Measurements from ENCODE around the gene TFF2.

Gene TFF2, protein sequence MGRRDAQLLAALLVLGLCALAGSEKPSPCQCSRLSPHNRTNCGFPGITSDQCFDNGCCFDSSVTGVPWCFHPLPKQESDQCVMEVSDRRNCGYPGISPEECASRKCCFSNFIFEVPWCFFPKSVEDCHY

GRCh38 chr21:42350927-42351426 lies at the start of gene TFF2:
Gene TFF2, minus strand, starts transcription at chr21:42350994. Its CDS starts 37 bp downstream, at chr21:42350957.
- Histone ChIP-seq H3K36me3 (ENCODE audit: insufficient read depth, low read depth, low read length) (no peaks in the 10 kb centered on the region), H3K4me3 (ENCODE audit: low read length) (no peak within 1 kb of the TSS), H3K4me1 (ENCODE audit: insufficient read depth, low read length) (no peaks in the 10 kb centered on the region), H3K27me3 (ENCODE audit: insufficient read depth, low read length) (no peaks in the 10 kb centered on the region), H3K9me3 (ENCODE audit: insufficient read depth, low read depth, low read length) (no peaks in the 10 kb centered on the region), H3K9ac (ENCODE audit: low read depth, low read length) (no peak within 1 kb of the TSS), H3K27ac (ENCODE audit: low read length) (no peak within 1 kb of the TSS)

- H3K36me3 ChIP-seq (ENCODE audit: insufficient read depth, low read depth, low read length): no peaks in the 10 kb centered on the region
- H3K27ac ChIP-seq (ENCODE audit: low read length): no peak overlapping the region
- 0 out of 2 replicates have a peak, but pooled peaks cover 2% of the 10 kb centered on the region for H3K4me1 ChIP-seq (ENCODE audit: insufficient read depth, low read length)
- no peaks in the 10 kb centered on the region for H3K9me3 ChIP-seq (ENCODE audit: insufficient read depth, low read depth, low read length)
- H3K27me3 ChIP-seq (ENCODE audit: insufficient read depth, low read length): no peaks in the 10 kb centered on the region
- H3K4me3 ChIP-seq (ENCODE audit: low read length): no peak overlapping the region
- no peak overlapping the region for H3K9ac ChIP-seq (ENCODE audit: low read depth, low read length)
These were observed 49.7 kb upstream of the TFF2 start for GRCh38 chr21:42400525-42400924.

DNA sequence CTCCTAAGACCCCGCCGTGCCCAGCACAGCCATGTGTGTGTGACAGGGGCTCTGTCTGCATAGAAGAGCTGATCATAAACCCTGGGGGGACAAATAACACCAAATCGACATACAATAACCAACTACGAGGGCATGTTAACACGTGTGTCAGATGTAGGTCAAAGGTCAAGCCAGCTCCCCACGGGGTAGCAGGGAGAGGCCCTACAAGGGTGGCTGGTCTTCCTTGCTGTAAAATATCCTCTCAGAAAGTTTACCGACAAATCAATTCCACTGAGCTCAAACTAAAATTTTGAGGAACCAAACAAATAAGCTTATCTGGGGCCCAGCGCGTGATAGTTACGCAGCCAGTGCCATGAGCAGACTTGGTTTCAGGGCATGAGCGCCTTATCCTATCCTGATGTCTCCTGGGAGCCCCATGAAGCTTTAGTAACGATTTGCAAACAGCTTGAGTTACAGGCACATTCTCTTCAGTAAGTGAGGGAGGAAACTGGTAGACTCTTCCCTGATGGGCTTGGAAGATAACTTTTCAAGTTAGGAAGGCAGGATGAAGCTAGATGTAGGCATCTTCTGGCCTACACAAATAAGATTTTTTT lies 47.7 kb upstream of the TFF2 start:
- Histone ChIP-seq H3K9ac (ENCODE audit: low read depth, low read length) (no peak overlapping the region), H3K36me3 (ENCODE audit: insufficient read depth, low read depth, low read length) (no peaks in the 10 kb centered on the region), H3K27me3 (ENCODE audit: insufficient read depth, low read length) (no peaks in the 10 kb centered on the region), H3K4me3 (ENCODE audit: low read length) (no peak overlapping the region), H3K9me3 (ENCODE audit: insufficient read depth, low read depth, low read length) (no peaks in the 10 kb centered on the region), H3K4me1 (ENCODE audit: insufficient read depth, low read length) (0 out of 2 replicates have a peak, but pooled peaks cover 2% of the 10 kb centered on the region), H3K27ac (ENCODE audit: low read length) (no peak overlapping the region)

- Histone ChIP-seq H3K4me3 (ENCODE audit: low read length) (no peak overlapping the region), H3K27ac (ENCODE audit: low read length) (no peak overlapping the region), H3K9ac (ENCODE audit: low read depth, low read length) (no peak overlapping the region), H3K4me1 (ENCODE audit: insufficient read depth, low read length) (0 out of 2 replicates have a peak, but pooled peaks cover 2% of the 10 kb centered on the region), H3K9me3 (ENCODE audit: insufficient read depth, low read depth, low read length) (no peaks in the 10 kb centered on the region), H3K36me3 (ENCODE audit: insufficient read depth, low read depth, low read length) (no peaks in the 10 kb centered on the region), H3K27me3 (ENCODE audit: insufficient read depth, low read length) (no peaks in the 10 kb centered on the region)
These were observed 47.1 kb upstream of the TFF2 start for GRCh38 chr21:42397746-42398394.

- no peaks in the 10 kb centered on the region for H3K9me3 ChIP-seq (ENCODE audit: insufficient read depth, low read depth, low read length)
- no peak overlapping the region for H3K4me3 ChIP-seq (ENCODE audit: low read length)
- 0 out of 2 replicates have a peak, but pooled peaks cover 2% of the 10 kb centered on the region for H3K4me1 ChIP-seq (ENCODE audit: insufficient read depth, low read length)
- no peaks in the 10 kb centered on the region for H3K36me3 ChIP-seq (ENCODE audit: insufficient read depth, low read depth, low read length)
- H3K27me3 ChIP-seq (ENCODE audit: insufficient read depth, low read length): no peaks in the 10 kb centered on the region
- no peak overlapping the region for H3K27ac ChIP-seq (ENCODE audit: low read length)
- no peak overlapping the region for H3K9ac ChIP-seq (ENCODE audit: low read depth, low read length)
These were observed 46.3 kb upstream of the TFF2 start for GRCh38 chr21:42396799-42397745.

GRCh38 chr21:42395905-42396651 lies 45.3 kb upstream of the TFF2 start, which contains the start of gene TMPRSS3:
Gene TMPRSS3, minus strand, starts transcription at chr21:42396052. Its CDS starts 635 bp downstream, at chr21:42395417.
- Histone ChIP-seq H3K27me3 (ENCODE audit: insufficient read depth, low read length) (no peaks in the 10 kb centered on the region), H3K4me3 (ENCODE audit: low read length) (no peak within 1 kb of the TSS), H3K9me3 (ENCODE audit: insufficient read depth, low read depth, low read length) (no peaks in the 10 kb centered on the region), H3K27ac (ENCODE audit: low read length) (no peak within 1 kb of the TSS), H3K4me1 (ENCODE audit: insufficient read depth, low read length) (0 out of 2 replicates have a peak, but pooled peaks cover 2% of the 10 kb centered on the region), H3K9ac (ENCODE audit: low read depth, low read length) (no peak within 1 kb of the TSS), H3K36me3 (ENCODE audit: insufficient read depth, low read depth, low read length) (no peaks in the 10 kb centered on the region)

GRCh38 chr21:42395302-42395701 lies 44.5 kb upstream of the TFF2 start:
- Histone ChIP-seq H3K4me3 (ENCODE audit: low read length) (no peak overlapping the region), H3K27ac (ENCODE audit: low read length) (no peak overlapping the region), H3K27me3 (ENCODE audit: insufficient read depth, low read length) (no peaks in the 10 kb centered on the region)

GRCh38 chr21:42393443-42393950 lies 42.7 kb upstream of the TFF2 start:
- no peak overlapping the region for H3K4me3 ChIP-seq (ENCODE audit: low read length)

More at GRCh38 chr21:42395302-42395701, 44.5 kb upstream of the TFF2 start:
- no peak overlapping the region for H3K9ac ChIP-seq (ENCODE audit: low read depth, low read length)
- no peaks in the 10 kb centered on the region for H3K9me3 ChIP-seq (ENCODE audit: insufficient read depth, low read depth, low read length)
- H3K36me3 ChIP-seq (ENCODE audit: insufficient read depth, low read depth, low read length): no peaks in the 10 kb centered on the region
- 0 out of 2 replicates have a peak, but pooled peaks cover 2% of the 10 kb centered on the region for H3K4me1 ChIP-seq (ENCODE audit: insufficient read depth, low read length)

DNA sequence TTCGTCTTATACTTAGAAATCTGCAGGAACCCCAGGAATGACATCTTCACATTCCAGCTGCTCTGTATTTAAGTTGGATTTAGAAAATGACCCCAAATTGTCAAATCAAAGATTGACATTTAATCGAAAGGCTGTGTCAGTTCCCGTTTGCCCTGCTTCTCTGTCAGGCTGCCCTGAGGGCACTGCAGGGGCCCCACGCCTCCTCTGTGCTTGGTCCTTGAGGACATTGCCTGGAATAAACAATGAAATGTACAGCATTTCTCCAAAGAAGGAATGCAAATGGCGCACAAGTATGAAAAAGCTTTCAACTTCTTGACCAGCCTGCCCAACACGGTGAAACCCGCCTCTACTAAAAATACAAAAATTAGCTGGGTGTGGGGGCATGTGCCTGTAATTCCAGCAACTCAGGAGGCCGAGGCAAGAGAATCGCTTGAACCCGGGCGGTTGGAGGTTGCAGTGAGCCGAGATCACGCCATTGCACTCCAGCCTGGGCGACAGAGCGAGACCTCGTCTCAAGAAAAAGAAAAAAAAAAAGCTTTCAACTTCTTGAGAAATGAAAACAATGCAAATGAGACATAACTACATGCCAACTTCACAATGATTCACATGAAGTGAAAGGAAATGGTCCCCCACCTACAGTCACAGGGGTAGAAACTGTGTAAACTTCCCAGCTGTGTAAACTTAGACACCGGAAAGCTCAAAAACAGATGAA lies 42.1 kb upstream of the TFF2 start:
- H3K4me1 ChIP-seq (ENCODE audit: insufficient read depth, low read length): peaks cover 17% of the 10 kb centered on the region
- no peak overlapping the region for H3K27ac ChIP-seq (ENCODE audit: low read length)
- no peak overlapping the region for H3K4me3 ChIP-seq (ENCODE audit: low read length)

More at GRCh38 chr21:42393443-42393950, 42.7 kb upstream of the TFF2 start:
- H3K27ac ChIP-seq (ENCODE audit: low read length): no peak overlapping the region
- no peaks in the 10 kb centered on the region for H3K36me3 ChIP-seq (ENCODE audit: insufficient read depth, low read depth, low read length)
- H3K27me3 ChIP-seq (ENCODE audit: insufficient read depth, low read length): no peaks in the 10 kb centered on the region
- H3K4me1 ChIP-seq (ENCODE audit: insufficient read depth, low read length): peaks cover 17% of the 10 kb centered on the region
- no peak overlapping the region for H3K9ac ChIP-seq (ENCODE audit: low read depth, low read length)
- H3K9me3 ChIP-seq (ENCODE audit: insufficient read depth, low read depth, low read length): no peaks in the 10 kb centered on the region

DNA sequence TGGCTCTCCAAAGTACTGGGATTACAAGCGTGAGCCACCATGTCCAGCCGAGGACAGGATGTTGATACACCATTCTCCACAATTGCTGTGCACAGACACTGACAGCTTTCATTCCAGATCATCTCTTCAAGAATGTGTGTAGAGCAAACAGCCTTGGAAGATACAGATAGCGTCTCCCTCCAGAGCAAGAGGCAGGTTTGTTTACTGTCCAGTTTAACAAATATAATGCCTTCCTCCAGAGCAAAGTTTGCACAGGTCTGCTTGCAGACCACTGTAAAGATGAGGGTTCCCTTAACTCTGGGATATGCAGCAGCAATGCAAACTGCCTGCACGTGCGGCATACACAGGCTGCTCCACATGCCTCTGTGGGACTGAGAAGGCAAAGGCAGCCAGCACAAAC lies 40.5 kb upstream of the TFF2 start:
- Histone ChIP-seq H3K27ac (ENCODE audit: low read length) (no peak overlapping the region), H3K9me3 (ENCODE audit: insufficient read depth, low read depth, low read length) (no peaks in the 10 kb centered on the region), H3K36me3 (ENCODE audit: insufficient read depth, low read depth, low read length) (no peaks in the 10 kb centered on the region), H3K4me1 (ENCODE audit: insufficient read depth, low read length) (peaks cover 21% of the 10 kb centered on the region), H3K9ac (ENCODE audit: low read depth, low read length) (no peak overlapping the region), H3K27me3 (ENCODE audit: insufficient read depth, low read length) (no peaks in the 10 kb centered on the region), H3K4me3 (ENCODE audit: low read length) (no peak overlapping the region)

More for the DNA sequence above, 42.1 kb upstream of the TFF2 start:
- Histone ChIP-seq H3K27me3 (ENCODE audit: insufficient read depth, low read length) (no peaks in the 10 kb centered on the region), H3K9ac (ENCODE audit: low read depth, low read length) (no peak overlapping the region), H3K9me3 (ENCODE audit: insufficient read depth, low read depth, low read length) (no peaks in the 10 kb centered on the region), H3K36me3 (ENCODE audit: insufficient read depth, low read depth, low read length) (no peaks in the 10 kb centered on the region)

Data from iPS-20b (cell line).